ENCODE measurements around the gene TNFRSF4.

GRCh38 chr1:1223891-1224290 is 9.9 kb upstream of the TNFRSF4 start:
- no peak for TF ChIP-seq CTCF (IDR thresholded peaks at IDR 0.05)
- TF ChIP-seq EZH2phosphoT487 (IDR thresholded peaks at IDR 0.05) = no peak
- TF ChIP-seq EZH2 (IDR thresholded peaks at IDR 0.05) = no peak
